Peyer's patch (tissue), 4 donors: ENCODE data around the gene RBM48. TPM values are rescaled to one million over a fixed set of nuclear protein-coding genes. Genes with fewer than 3 reads are reported as not detected.

ENCODE experiments used
- DNase-seq, 3 donors: peaks; one replicate each; pipeline ENCODE4 v3.0.0-alpha.2; 2017 to 2019
- H3K27ac ChIP-seq, 4 donors: fragments of 200-600 bp; sonication (generic); one replicate each; pipeline ENCODE4 v1.5.1; 2016 to 2019
- H3K27me3 ChIP-seq, 2 donors: fragments of 200-600 bp; sonication (generic); one replicate each; pipeline ENCODE4 v1.5.1; 2019
- H3K36me3 ChIP-seq, 3 donors: fragments of 200-600 bp; sonication (generic); one replicate each; pipeline ENCODE4 v1.5.1; 2016 to 2019
- H3K4me1 ChIP-seq, 4 donors: fragments of 200-600 bp; sonication (generic); one replicate each; pipeline ENCODE4 v1.5.1; 2016 to 2019
- H3K4me3 ChIP-seq, 4 donors: fragments of 200-600 bp; sonication (generic); 1 replicate in 3 of 4; 2 replicates in 1 of 4; pipeline ENCODE4 v1.5.1; 2016 to 2019; ENCODE audit warnings: mild to moderate bottlenecking in 1 of 4
- H3K9me3 ChIP-seq, 4 donors: fragments of 200-600 bp; sonication (generic); one replicate each; pipeline ENCODE4 v1.5.1; 2016 to 2019; ENCODE audit warnings: mild to moderate bottlenecking in 1 of 4
- POLR2A ChIP-seq, 2 donors: fragments of 450-650 bp; IDR thresholded peaks; one replicate each; pipeline ENCODE4 v1.5.1; 2017; ENCODE audit warnings: antibody characterized with exemption in 2 of 2, mild to moderate bottlenecking in 2 of 2, moderate library complexity in 2 of 2
- total RNA-seq, 4 donors: library from RNA; depleted of rRNA; stranded (reverse); fragments of >200 nt; gene quantifications; one replicate each; pipeline ENCODE4 v1.1.0, GENCODE V29; 2016
- TF ChIP-seq, protein P1 (sequence below), 6 experiments: fragments of 450-650 bp in 4 of 6; fragments of 200-600 bp in 2 of 6; sonication (generic) in 1 of 6; IDR thresholded peaks; one replicate each; pipeline ENCODE4 v1.5.1; 2017 to 2019; ENCODE audit warnings: antibody characterized with exemption in 6 of 6, mild to moderate bottlenecking in 3 of 6, moderate library complexity in 1 of 6

The RBM48 gene
- total RNA-seq, 4 donors from 2014 or later, result 8.7 to 17.3 (median 11.5) TPM

DNA sequence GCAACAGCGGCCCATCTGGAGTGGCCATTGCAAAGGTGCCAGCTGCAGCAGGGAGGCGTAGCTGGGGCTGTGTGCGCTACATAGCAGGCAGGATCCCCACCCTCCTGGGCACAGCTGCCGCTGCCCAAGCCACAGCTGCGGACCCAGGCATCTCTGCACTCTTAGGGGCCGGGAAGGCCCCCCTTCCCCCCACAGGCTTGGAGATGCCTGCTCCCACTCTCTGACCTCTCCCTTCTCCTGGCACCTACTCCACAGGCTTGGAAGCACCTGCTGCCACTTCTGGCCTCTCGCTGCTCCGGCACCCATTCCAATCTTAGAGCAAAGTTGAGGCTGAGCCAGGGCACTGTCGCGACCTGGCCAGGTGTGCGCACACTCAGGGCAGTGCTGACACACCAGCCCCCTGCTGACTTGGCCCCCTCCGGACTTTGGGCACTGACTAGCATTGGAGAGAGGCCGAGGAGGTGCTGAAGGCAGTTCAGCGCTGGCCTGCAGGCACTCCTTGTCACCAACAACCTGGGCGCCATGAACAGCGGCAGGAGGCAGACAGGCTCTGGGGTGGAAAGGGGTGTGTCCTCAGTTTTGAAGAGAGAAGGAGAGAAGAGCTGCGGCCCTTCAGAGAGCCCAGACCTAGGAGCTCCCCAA is 18.4 kb downstream of the RBM48 start:
- Histone ChIP-seq H3K4me1 (no peaks in the 10 kb centered on the region), H3K27ac (no peak overlapping the region), H3K36me3 (no peaks in the 10 kb centered on the region), H3K9me3 (no peaks in the 10 kb centered on the region), H3K27me3 (no peaks in the 10 kb centered on the region), H3K4me3 (no peak overlapping the region)
- no peak for DNase-seq
- TF ChIP-seq POLR2A (IDR thresholded peaks at IDR 0.05), result no peak
- TF ChIP-seq, protein P1, sequence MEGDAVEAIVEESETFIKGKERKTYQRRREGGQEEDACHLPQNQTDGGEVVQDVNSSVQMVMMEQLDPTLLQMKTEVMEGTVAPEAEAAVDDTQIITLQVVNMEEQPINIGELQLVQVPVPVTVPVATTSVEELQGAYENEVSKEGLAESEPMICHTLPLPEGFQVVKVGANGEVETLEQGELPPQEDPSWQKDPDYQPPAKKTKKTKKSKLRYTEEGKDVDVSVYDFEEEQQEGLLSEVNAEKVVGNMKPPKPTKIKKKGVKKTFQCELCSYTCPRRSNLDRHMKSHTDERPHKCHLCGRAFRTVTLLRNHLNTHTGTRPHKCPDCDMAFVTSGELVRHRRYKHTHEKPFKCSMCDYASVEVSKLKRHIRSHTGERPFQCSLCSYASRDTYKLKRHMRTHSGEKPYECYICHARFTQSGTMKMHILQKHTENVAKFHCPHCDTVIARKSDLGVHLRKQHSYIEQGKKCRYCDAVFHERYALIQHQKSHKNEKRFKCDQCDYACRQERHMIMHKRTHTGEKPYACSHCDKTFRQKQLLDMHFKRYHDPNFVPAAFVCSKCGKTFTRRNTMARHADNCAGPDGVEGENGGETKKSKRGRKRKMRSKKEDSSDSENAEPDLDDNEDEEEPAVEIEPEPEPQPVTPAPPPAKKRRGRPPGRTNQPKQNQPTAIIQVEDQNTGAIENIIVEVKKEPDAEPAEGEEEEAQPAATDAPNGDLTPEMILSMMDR (IDR thresholded peaks at IDR 0.05), result no peak

- Histone ChIP-seq H3K27me3 (no peaks in the 10 kb centered on the region), H3K27ac (no peak overlapping the region), H3K36me3 (no peaks in the 10 kb centered on the region), H3K4me1 (no peaks in the 10 kb centered on the region), H3K4me3 (no peak overlapping the region), H3K9me3 (no peaks in the 10 kb centered on the region)
- TF ChIP-seq, protein P1 (IDR thresholded peaks at IDR 0.05), result no peak
- TF ChIP-seq POLR2A (IDR thresholded peaks at IDR 0.05), result no peak
- DNase-seq, result no peak
These were observed 19.0 kb downstream of the RBM48 start for GRCh38 chr7:92547579-92547978.

- TF ChIP-seq, protein P1 (IDR thresholded peaks at IDR 0.05), result no peak
- no peak for TF ChIP-seq POLR2A (IDR thresholded peaks at IDR 0.05)
- no peak for DNase-seq
- Histone ChIP-seq H3K4me1 (no peaks in the 10 kb centered on the region), H3K36me3 (no peaks in the 10 kb centered on the region), H3K27me3 (no peaks in the 10 kb centered on the region), H3K4me3 (no peak overlapping the region), H3K27ac (no peak overlapping the region), H3K9me3 (no peaks in the 10 kb centered on the region)
These were observed 21.6 kb downstream of the RBM48 start for GRCh38 chr7:92550194-92550593.

DNA sequence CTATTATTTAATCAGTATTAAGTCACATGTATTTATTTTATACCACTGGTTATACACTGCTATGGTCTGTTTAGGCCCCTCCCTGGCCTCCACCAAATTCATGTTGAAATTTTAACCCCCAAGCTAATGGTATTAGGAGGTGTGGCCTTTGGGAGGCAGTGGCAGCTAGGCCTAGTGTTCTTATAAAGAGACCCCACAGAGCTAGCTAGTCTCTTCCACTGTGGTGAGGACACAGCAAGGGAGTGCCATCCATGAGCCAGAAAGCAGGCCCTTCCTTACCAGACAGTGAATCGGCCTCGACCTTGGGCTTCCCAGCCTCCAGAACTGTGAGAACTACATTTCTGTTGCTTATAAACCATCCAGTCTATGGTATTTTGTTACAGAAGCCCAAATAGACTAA is 28.7 kb downstream of the RBM48 start:
- no peak for DNase-seq
- TF ChIP-seq, protein P1 (IDR thresholded peaks at IDR 0.05), result no peak
- TF ChIP-seq POLR2A (IDR thresholded peaks at IDR 0.05), result no peak
- H3K27ac ChIP-seq, result no peak overlapping the region
- no peaks in the 10 kb centered on the region for H3K9me3 ChIP-seq
- no peak overlapping the region for H3K4me3 ChIP-seq
- peaks cover 0 to 18% (median 0%) of the 10 kb centered on the region in 3 donors for H3K36me3 ChIP-seq
- no peaks in the 10 kb centered on the region for H3K4me1 ChIP-seq
- H3K27me3 ChIP-seq, result no peaks in the 10 kb centered on the region

DNA sequence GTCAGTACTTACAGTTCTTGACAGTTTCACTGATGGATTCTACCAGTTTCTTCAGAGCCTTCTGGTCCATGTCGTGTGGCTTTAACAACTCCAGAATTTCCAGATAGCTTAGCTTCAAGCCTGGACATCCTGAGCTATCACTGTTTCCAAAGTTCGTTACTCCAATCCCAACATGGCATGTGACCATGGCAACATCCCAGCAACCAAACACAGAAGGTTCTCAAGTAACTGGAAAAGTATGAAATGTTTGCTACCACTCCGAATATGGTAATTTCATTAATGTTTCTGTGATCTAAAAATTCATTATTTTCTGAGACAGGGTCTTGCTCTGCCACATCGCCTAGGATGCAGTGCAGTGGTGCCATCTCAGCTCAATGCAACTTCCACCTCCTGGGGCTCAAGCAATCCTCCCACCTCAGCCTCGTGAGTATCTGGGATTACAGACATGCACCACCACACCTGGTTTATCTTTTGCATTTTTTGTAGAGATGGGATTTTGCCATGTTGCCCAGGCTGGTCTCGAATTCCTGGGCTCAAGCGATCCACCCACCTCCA is 29.3 kb downstream of the RBM48 start:
- Histone ChIP-seq H3K4me3 (no peak overlapping the region), H3K27me3 (no peaks in the 10 kb centered on the region), H3K27ac (no peak overlapping the region), H3K4me1 (no peaks in the 10 kb centered on the region), H3K9me3 (no peaks in the 10 kb centered on the region), H3K36me3 (peaks cover 0 to 24% (median 0%) of the 10 kb centered on the region in 3 donors)
- TF ChIP-seq, protein P1 (IDR thresholded peaks at IDR 0.05), result no peak
- no peak for TF ChIP-seq POLR2A (IDR thresholded peaks at IDR 0.05)
- DNase-seq, result no peak
